B cell (primary cell): ENCODE measurements around the gene ICA1L. TPM values are rescaled to one million over a fixed set of nuclear protein-coding genes. Genes with fewer than 3 reads are reported as not detected.

Source experiments
- ATAC-seq: fragments of 200-7000 bp; cut with Tn5 transposase; one replicate; pipeline ENCODE4 v1.10.0; 2021; ENCODE audit warnings: low read depth, mild to moderate bottlenecking, moderate number of reproducible peaks, moderate library complexity
- CTCF ChIA-PET: fragments of 350-600 bp; sonication (Branson Sonifier 250); formaldehyde crosslinking; loops from one replicate; lab custom pipeline; 2021; ENCODE audit warnings: antibody characterized with exemption, inconsistent platforms; lab: Charles Lee
- POLR2A ChIA-PET: fragments of 350-600 bp; sonication (Branson Sonifier 250); formaldehyde crosslinking; loops from one replicate; lab custom pipeline; 2021; ENCODE audit warnings: antibody characterized with exemption; lab: Charles Lee
- DNase-seq: peaks from one replicate; pipeline ENCODE4 v3.0.0; 2013
- H2AFZ ChIP-seq: 2 replicates; pipeline ENCODE4 v1.6.1; 2012; ENCODE audit warnings: mild to moderate bottlenecking, low read depth, low read length; ENCODE audit not compliant: insufficient read depth, poor library complexity, severe bottlenecking
- H3K27ac ChIP-seq, 2 donors: 1 replicate in 1 of 2; 2 replicates in 1 of 2; pipeline ENCODE4 v1.5.1; 2012 to 2013; ENCODE audit warnings: low read length in 2 of 2, mild to moderate bottlenecking in 2 of 2, moderate library complexity in 1 of 2
- H3K27me3 ChIP-seq, 4 experiments: fragments of 200-600 bp in 1 of 4; sonication (generic) in 1 of 4; replicated peaks in 1 of 4; 1 replicate in 2 of 4; 2 replicates in 2 of 4; pipeline versions ENCODE4 v1.6.1 to v1.7.0; 2013 to 2016; ENCODE audit warnings: low read length in 3 of 4, mild to moderate bottlenecking in 2 of 4, mixed read lengths in 1 of 4, moderate library complexity in 1 of 4; ENCODE audit not compliant: insufficient read depth in 4 of 4, control insufficient read depth in 3 of 4; ENCODE audit errors: control extremely low read depth in 1 of 4
- H3K36me3 ChIP-seq, 2 experiments: replicated peaks in 1 of 2; 1 replicate in 1 of 2; 2 replicates in 1 of 2; pipeline versions ENCODE4 v1.6.1 to v1.7.1; 2013; ENCODE audit warnings: low read length in 1 of 2; ENCODE audit not compliant: insufficient read depth in 2 of 2, control insufficient read depth in 1 of 2; ENCODE audit errors: control extremely low read depth in 1 of 2, extremely low read depth in 1 of 2
- H3K4me1 ChIP-seq, 2 donors: fragments of 200-600 bp in 1 of 2; sonication (generic) in 1 of 2; 1 replicate in 1 of 2; 2 replicates in 1 of 2; pipeline versions ENCODE4 v1.5.1 to v1.6.1; 2013 to 2017; ENCODE audit warnings: low read length in 2 of 2; ENCODE audit not compliant: control insufficient read depth in 2 of 2, insufficient read depth in 2 of 2
- H3K4me2 ChIP-seq: replicated peaks from 2 replicates; pipeline ENCODE3; 2012; ENCODE audit warnings: mild to moderate bottlenecking, low read depth, low read length; ENCODE audit not compliant: poor library complexity, severe bottlenecking
- H3K4me3 ChIP-seq, 5 experiments: fragments of 200-600 bp in 1 of 5; sonication (generic) in 1 of 5; 1 replicate in 3 of 5; 2 replicates in 2 of 5; pipeline versions ENCODE4 v1.5.1 to v1.7.0; 2011 to 2016; ENCODE audit warnings: low read length in 4 of 5, mild to moderate bottlenecking in 4 of 5, low read depth in 2 of 5, control low read depth in 1 of 5, moderate library complexity in 1 of 5; ENCODE audit not compliant: insufficient read depth in 1 of 5; ENCODE audit errors: control extremely low read depth in 1 of 5, extremely low read depth in 1 of 5
- H3K79me2 ChIP-seq: fragments of 200-600 bp; sonication (generic); one replicate; pipeline ENCODE4 v1.6.0; 2016; ENCODE audit warnings: low read length; ENCODE audit not compliant: control insufficient read depth, insufficient read depth
- H3K9ac ChIP-seq: fragments of 200-600 bp; sonication (generic); 2 replicates; pipeline ENCODE4 v1.6.1; 2017; ENCODE audit warnings: mild to moderate bottlenecking, low read length, moderate library complexity
- H3K9me3 ChIP-seq, 3 donors: one replicate each; pipeline versions ENCODE4 v1.6.1 to v1.7.1; 2013; ENCODE audit warnings: low read length in 2 of 3; ENCODE audit not compliant: control insufficient read depth in 2 of 3, insufficient read depth in 1 of 3; ENCODE audit errors: control extremely low read depth in 1 of 3
- H4K20me1 ChIP-seq: 2 replicates; pipeline ENCODE4 v1.6.0; 2012; ENCODE audit warnings: mild to moderate bottlenecking, low read length; ENCODE audit not compliant: insufficient read depth, control insufficient read depth, poor library complexity, severe bottlenecking
- H3K27ac Mint-ChIP-seq: one replicate; pipeline ENCODE4 v1.8.0; 2021; ENCODE audit warnings: mixed read lengths
- H3K27me3 Mint-ChIP-seq: one replicate; pipeline ENCODE4 v1.8.0; 2021; ENCODE audit warnings: mixed read lengths
- H3K4me1 Mint-ChIP-seq: one replicate; pipeline ENCODE4 v1.8.0; 2021; ENCODE audit warnings: mixed read lengths
- H3K4me3 Mint-ChIP-seq: one replicate; pipeline ENCODE4 v1.8.0; 2021; ENCODE audit warnings: mixed read lengths
- H3K9me3 Mint-ChIP-seq: one replicate; pipeline ENCODE4 v1.8.0; 2022; ENCODE audit warnings: mixed read lengths; ENCODE audit not compliant: insufficient read depth
- CTCF ChIP-seq: fragments of 200-600 bp; IDR thresholded peaks from one replicate; pipeline ENCODE4 v1.8.0; 2022; ENCODE audit warnings: antibody characterized with exemption, mild to moderate bottlenecking
- EZH2 ChIP-seq: IDR thresholded peaks from 2 replicates; pipeline ENCODE4 v1.6.1; 2012; ENCODE audit warnings: borderline replicate concordance, low read depth, mild to moderate bottlenecking, moderate library complexity, low read length; ENCODE audit not compliant: insufficient read depth, poor library complexity, severe bottlenecking
- WGBS: methylation state at CpG from one replicate; pipeline ENCODE4 v1.1.5; 2013; ENCODE audit warnings: missing lambda C conversion rate; ENCODE audit not compliant: insufficient coverage; 5-methylcytosine and 5-hydroxymethylcytosine counted together
- intact Hi-C: fragments of 100-400 bp; cut with micrococcal nuclease; formaldehyde crosslinking; loops from one replicate; pipeline ENCODE4 v1.10.0; 2022
- polyA plus RNA-seq: library from polyadenylated mRNA; depleted of rRNA; stranded (reverse); fragments of >200 nt; gene quantifications from 2 replicates; pipeline ENCODE4 v1.2.3, GENCODE V29; 2012
- total RNA-seq, 2 donors: library from RNA; stranded (reverse); fragments of 120-200 nt in 1 of 2; gene quantifications; 1 replicate in 1 of 2; 2 replicates in 1 of 2; pipeline versions ENCODE4 v1.2.3 to v1.2.4, GENCODE V29; 2013 to 2022

Gene ICA1L
- total and polyA plus RNA-seq, 2 donors (not counting 1 experiment from before 2014, with no cell fraction given): 2.4 to 6.8 TPM

DNA sequence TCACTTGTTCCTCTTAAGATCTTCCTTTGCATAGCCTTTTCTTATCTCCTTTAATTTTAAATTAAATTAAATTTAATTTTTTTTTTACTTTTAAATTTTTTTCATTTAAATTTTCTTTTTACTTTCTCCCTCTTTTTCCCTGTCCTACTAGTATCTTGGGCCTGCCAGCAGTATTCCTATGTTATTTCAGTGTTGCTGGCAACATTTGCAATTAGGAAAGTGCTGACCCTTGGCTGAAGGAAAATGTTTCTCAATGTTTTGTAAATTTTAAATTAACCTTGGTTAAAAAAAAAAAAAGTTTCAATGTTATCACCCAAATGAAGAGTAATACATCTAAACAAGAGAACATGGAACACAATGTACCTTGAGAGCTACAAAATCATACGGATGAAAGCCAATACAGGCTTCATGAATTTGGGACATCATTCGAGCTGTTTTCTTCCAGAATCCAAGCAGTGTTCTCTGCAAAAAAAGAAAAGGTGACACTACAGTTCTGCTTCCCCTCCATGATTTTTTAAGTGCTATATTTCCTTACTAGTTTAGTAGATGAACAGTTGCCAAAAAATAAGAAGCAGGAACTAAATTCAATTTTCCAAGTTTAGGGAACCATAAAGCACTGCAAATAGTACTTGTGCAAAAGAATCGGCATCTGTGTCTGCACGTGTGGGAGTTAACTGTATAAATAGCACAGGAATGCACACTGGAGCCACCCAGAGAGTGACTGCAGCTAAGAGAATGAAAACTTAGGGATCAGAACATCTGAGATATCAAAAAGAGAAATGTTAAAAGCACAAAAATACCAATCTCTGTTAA, 55.8 kb downstream of the ICA1L start:
- no peak overlapping the region for H3K27ac ChIP-seq
- H3K9me3 Mint-ChIP-seq: no peaks in the 10 kb centered on the region
- no peaks in the 10 kb centered on the region for H3K27me3 ChIP-seq
- CTCF ChIA-PET: no interaction called here
- no peak overlapping the region for H3K27ac Mint-ChIP-seq
- ATAC-seq (no peak), DNase-seq (no peak)
- no peak overlapping the region for H3K4me3 ChIP-seq
- no peaks in the 10 kb centered on the region for H4K20me1 ChIP-seq
- H3K4me3 Mint-ChIP-seq: no peak overlapping the region
- no peaks in the 10 kb centered on the region for H3K79me2 ChIP-seq
- intact Hi-C loops: no loop called here
- no peak overlapping the region for H3K9ac ChIP-seq
- no peak overlapping the region for H2AFZ ChIP-seq
- POLR2A ChIA-PET: no interaction called here
- H3K27me3 Mint-ChIP-seq: no peaks in the 10 kb centered on the region
- TF ChIP-seq EZH2 (no peak), CTCF (no peak)
- no peaks in the 10 kb centered on the region for H3K4me1 ChIP-seq
- 100% methylated on average over 3 of the region's 4 CpGs for WGBS
- peaks cover 0 to 4% (median 0%) of the 10 kb centered on the region in 3 donors for H3K9me3 ChIP-seq
- no peaks in the 10 kb centered on the region for H3K4me1 Mint-ChIP-seq
- no peak overlapping the region for H3K4me2 ChIP-seq
- H3K36me3 ChIP-seq: no peaks in the 10 kb centered on the region

- Histone ChIP-seq H2AFZ (no peak overlapping the region), H3K4me2 (no peak overlapping the region), H3K79me2 (no peaks in the 10 kb centered on the region), H3K4me3 (no peak overlapping the region), H3K9ac (no peak overlapping the region), H3K4me1 (no peaks in the 10 kb centered on the region), H3K27ac (no peak overlapping the region), H3K36me3 (no peaks in the 10 kb centered on the region), H3K27me3 (no peaks in the 10 kb centered on the region), H3K9me3 (peaks cover 0 to 8% (median 0%) of the 10 kb centered on the region in 3 donors), H4K20me1 (no peaks in the 10 kb centered on the region)
- no peaks in the 10 kb centered on the region for H3K4me1 Mint-ChIP-seq
- POLR2A ChIA-PET: no interaction called here
- no peaks in the 10 kb centered on the region for H3K9me3 Mint-ChIP-seq
- ATAC-seq (no peak), DNase-seq (no peak)
- intact Hi-C loops: no loop called here
- no peak overlapping the region for H3K4me3 Mint-ChIP-seq
- no CpG with 5 or more reads among the region's 1 CpG for WGBS
- H3K27ac Mint-ChIP-seq: no peak overlapping the region
- CTCF ChIA-PET: no interaction called here
- no peaks in the 10 kb centered on the region for H3K27me3 Mint-ChIP-seq
- no peak for TF ChIP-seq EZH2
- TF ChIP-seq CTCF: no peak
Measured at GRCh38 chr2:202814226-202814625, 57.3 kb downstream of the ICA1L start.
